ENCODE results near the gene DYRK1A.

The DYRK1A gene

GRCh38 chr21:37389456-37389855 is 22.9 kb downstream of the DYRK1A start:
- Histone ChIP-seq H3K36me3 (ENCODE audit: control insufficient read depth in 2 of 2, insufficient read depth in 1 of 2, low read length in 2 of 2) (no peaks in the 10 kb centered on the region), H3K9me3 (ENCODE audit: control insufficient read depth, insufficient read depth, low read depth, low read length) (no peaks in the 10 kb centered on the region), H3K4me3 (ENCODE audit: low read depth, low read length) (no peak overlapping the region), H3K27ac (ENCODE audit: extremely low read depth, low read depth, low read length) (no peak overlapping the region), H3K4me1 (ENCODE audit: control insufficient read depth, insufficient read depth, low read length) (peaks cover 8% of the 10 kb centered on the region; the same call in 1 of the 2 replicates)
- ChIA-PET CTCF (interaction anchor here (0.6 kb wide), 1 partner anchor 20 kb away, joined by 4 read pairs; no protein-coding TSS in a partner anchor), POLR2A (no interaction called here)
- no peak for TF ChIP-seq KLF7 (tag by site-specific recombination; IDR thresholded peaks at IDR 0.05; ENCODE audit: borderline replicate concordance)
- TF ChIP-seq, protein P1, sequence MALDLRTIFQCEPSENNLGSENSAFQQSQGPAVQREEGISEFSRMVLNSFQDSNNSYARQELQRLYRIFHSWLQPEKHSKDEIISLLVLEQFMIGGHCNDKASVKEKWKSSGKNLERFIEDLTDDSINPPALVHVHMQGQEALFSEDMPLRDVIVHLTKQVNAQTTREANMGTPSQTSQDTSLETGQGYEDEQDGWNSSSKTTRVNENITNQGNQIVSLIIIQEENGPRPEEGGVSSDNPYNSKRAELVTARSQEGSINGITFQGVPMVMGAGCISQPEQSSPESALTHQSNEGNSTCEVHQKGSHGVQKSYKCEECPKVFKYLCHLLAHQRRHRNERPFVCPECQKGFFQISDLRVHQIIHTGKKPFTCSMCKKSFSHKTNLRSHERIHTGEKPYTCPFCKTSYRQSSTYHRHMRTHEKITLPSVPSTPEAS (tag by site-specific recombination; IDR thresholded peaks at IDR 0.05) = no peak
- no peak for TF ChIP-seq ZNF433 (tag by site-specific recombination; IDR thresholded peaks at IDR 0.05; ENCODE audit: low read depth)
- TF ChIP-seq ZNF677 (tag by site-specific recombination; IDR thresholded peaks at IDR 0.05) = no peak
- no peak for TF ChIP-seq ZSCAN16 (tag by site-specific recombination; IDR thresholded peaks at IDR 0.05)
- TF ChIP-seq KLF17 (tag by site-specific recombination; IDR thresholded peaks at IDR 0.05) = no peak
- no peak for TF ChIP-seq ZIC2 (tag by site-specific recombination; IDR thresholded peaks at IDR 0.05)
- no peak for TF ChIP-seq ZNF302 (tag by site-specific recombination; IDR thresholded peaks at IDR 0.05; ENCODE audit: low read depth)
- no peak for TF ChIP-seq PRDM6 (tag by site-specific recombination; IDR thresholded peaks at IDR 0.05)
- no peak for TF ChIP-seq GLI4 (tag by site-specific recombination; IDR thresholded peaks at IDR 0.05)
- TF ChIP-seq, protein P2, sequence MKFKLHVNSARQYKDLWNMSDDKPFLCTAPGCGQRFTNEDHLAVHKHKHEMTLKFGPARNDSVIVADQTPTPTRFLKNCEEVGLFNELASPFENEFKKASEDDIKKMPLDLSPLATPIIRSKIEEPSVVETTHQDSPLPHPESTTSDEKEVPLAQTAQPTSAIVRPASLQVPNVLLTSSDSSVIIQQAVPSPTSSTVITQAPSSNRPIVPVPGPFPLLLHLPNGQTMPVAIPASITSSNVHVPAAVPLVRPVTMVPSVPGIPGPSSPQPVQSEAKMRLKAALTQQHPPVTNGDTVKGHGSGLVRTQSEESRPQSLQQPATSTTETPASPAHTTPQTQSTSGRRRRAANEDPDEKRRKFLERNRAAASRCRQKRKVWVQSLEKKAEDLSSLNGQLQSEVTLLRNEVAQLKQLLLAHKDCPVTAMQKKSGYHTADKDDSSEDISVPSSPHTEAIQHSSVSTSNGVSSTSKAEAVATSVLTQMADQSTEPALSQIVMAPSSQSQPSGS (tag by site-specific recombination; IDR thresholded peaks at IDR 0.05; ENCODE audit: low read depth) = no peak
- no peak for TF ChIP-seq ZNF366 (tag by site-specific recombination; conservative IDR thresholded peaks at IDR 0.05)

- CTCF ChIA-PET = interaction anchor here (0.8 to 0.9 kb wide), 2 partner anchors 9 to 71 kb away, joined by 3 read pairs; no protein-coding TSS in a partner anchor
These were observed 25.1 kb downstream of the DYRK1A start for GRCh38 chr21:37391666-37392065.

More at GRCh38 chr21:37391666-37392065, 25.1 kb downstream of the DYRK1A start:
- Histone ChIP-seq H3K27ac (ENCODE audit: extremely low read depth, low read depth, low read length) (no peak overlapping the region), H3K4me1 (ENCODE audit: control insufficient read depth, insufficient read depth, low read length) (peaks cover 2% of the 10 kb centered on the region; the same call in 1 of the 2 replicates), H3K9me3 (ENCODE audit: control insufficient read depth, insufficient read depth, low read depth, low read length) (no peaks in the 10 kb centered on the region), H3K4me3 (ENCODE audit: low read depth, low read length) (no peak overlapping the region), H3K36me3 (ENCODE audit: control insufficient read depth in 2 of 2, insufficient read depth in 1 of 2, low read length in 2 of 2) (no peaks in the 10 kb centered on the region)
- POLR2A ChIA-PET = interaction anchor here (0.5 kb wide), 1 partner anchor 536 kb away, joined by 3 read pairs; no protein-coding TSS in a partner anchor
- TF ChIP-seq ZNF404 (tag by site-specific recombination; IDR thresholded peaks at IDR 0.05) = no peak
- TF ChIP-seq ZNF239 (tag by site-specific recombination; IDR thresholded peaks at IDR 0.05) = no peak
- TF ChIP-seq PRDM4 (tag by site-specific recombination; IDR thresholded peaks at IDR 0.05) = no peak
- TF ChIP-seq KLF9 (tag by site-specific recombination; IDR thresholded peaks at IDR 0.05; ENCODE audit: low read depth) = no peak
- no peak for TF ChIP-seq ZBTB49 (tag by site-specific recombination; IDR thresholded peaks at IDR 0.05; ENCODE audit: low read depth)
- TF ChIP-seq ZNF677 (tag by site-specific recombination; IDR thresholded peaks at IDR 0.05) = no peak
- no peak for TF ChIP-seq SETDB1 (IDR thresholded peaks at IDR 0.05; ENCODE audit: insufficient read length, low read length)
- TF ChIP-seq ZSCAN30 (tag by site-specific recombination; IDR thresholded peaks at IDR 0.05) = no peak
- no peak for TF ChIP-seq ZBTB20 (tag by site-specific recombination; IDR thresholded peaks at IDR 0.05)

Measured in HEK293 (cell line).